Skeletal muscle cell (primary cell): ENCODE results near the gene ZNF491.

Experiments used
- DNase-seq: peaks from one replicate; pipeline ENCODE4 v3.0.0-alpha.2; 2010; ENCODE audit warnings: low read depth
- H3K4me3 ChIP-seq: 2 replicates; pipeline ENCODE4 v1.5.1; 2011; ENCODE audit warnings: low read depth, mild to moderate bottlenecking, control low read depth, low read length, moderate library complexity

ZNF491 gene

GRCh38 chr19:11856596-11857250, 58.4 kb downstream of the ZNF491 start:
- DNase-seq: no peak
- H3K4me3 ChIP-seq: no peak overlapping the region
